Measurements from ENCODE around the gene SPTBN1. TPM values are rescaled to one million over a fixed set of nuclear protein-coding genes. Genes with fewer than 3 reads are reported as not detected.

SPTBN1 gene
- total and polyA plus RNA-seq, 2 of the 13 experiments (the other 11 are each of a cell fraction or from before 2014, with no cell fraction given): 123 to 299 TPM

GRCh38 chr2:54618646-54619565 is 162.8 kb downstream of the SPTBN1 start (continued):
- TF ChIP-seq CEBPZ (IDR thresholded peaks at IDR 0.05; ENCODE audit: low read length) (no peak), HOXA3 (CRISPR knock-in tag; IDR thresholded peaks at IDR 0.05) (peak; percentile 26; the same call in 1 of the 2 replicates), NCOA2 (CRISPR knock-in tag; IDR thresholded peaks at IDR 0.05) (peak; percentile 91), ZNF180 (CRISPR knock-in tag; IDR thresholded peaks at IDR 0.05; ENCODE audit: borderline replicate concordance, low read depth) (no peak), CEBPB (IDR thresholded peaks at IDR 0.05; ENCODE audit: borderline replicate concordance, low read depth, low read length) (no peak), ZNF224 (CRISPR knock-in tag; IDR thresholded peaks at IDR 0.05) (no peak), ZNF205 (CRISPR knock-in tag; IDR thresholded peaks at IDR 0.05) (no peak), POLR2AphosphoS5 (IDR thresholded peaks at IDR 0.05; ENCODE audit: low read depth, low read length) (0 out of 2 replicates have a peak, but pooled peaks have one; percentile 5), NR3C1 (CRISPR knock-in tag; IDR thresholded peaks at IDR 0.05) (no peak), GABPB1 (CRISPR knock-in tag; IDR thresholded peaks at IDR 0.05) (peak; percentile 20; the same call in 1 of the 2 replicates), ZNF572 (CRISPR knock-in tag; IDR thresholded peaks at IDR 0.05) (no peak), DMAP1 (CRISPR knock-in tag; IDR thresholded peaks at IDR 0.05) (peak; percentile 32; the same call in 1 of the 2 replicates), HINFP (CRISPR knock-in tag; IDR thresholded peaks at IDR 0.05; ENCODE audit: low read depth) (0 out of 2 replicates have a peak, but pooled peaks have one; percentile 37), NCOA1 (CRISPR knock-in tag; IDR thresholded peaks at IDR 0.05) (no peak), SOX13 (IDR thresholded peaks at IDR 0.05) (no peak), SOX13 (CRISPR knock-in tag; conservative IDR thresholded peaks at IDR 0.05 in 1 of 2, IDR thresholded peaks at IDR 0.05 in 1 of 2) (peak in 1 of 2 experiments; percentile 75; a peak in 2 of 4 replicates), ZBTB4 (CRISPR knock-in tag; IDR thresholded peaks at IDR 0.05; ENCODE audit: borderline replicate concordance) (no peak)
